Effector memory CD4-positive, alpha-beta T cell (primary cell): ENCODE data around the gene ITPRID1.
"Not testable (repeated sequence)": the region's sequence is repeated elsewhere in the genome, so short reads cannot be mapped to it uniquely, and the experiment has no call there.

Experiments
- DNase-seq, 3 donors: peaks; one replicate each; pipeline ENCODE4 v3.0.0-alpha.2; 2020
- H3K27ac ChIP-seq: 2 replicates; pipeline ENCODE4 v1.7.0; 2013; ENCODE audit warnings: mild to moderate bottlenecking, low read length, moderate library complexity; ENCODE audit not compliant: insufficient read depth, poor library complexity, severe bottlenecking
- H3K27me3 ChIP-seq: replicated peaks from 2 replicates; pipeline ENCODE4 v1.7.0; 2013; ENCODE audit warnings: mild to moderate bottlenecking, low read length; ENCODE audit not compliant: insufficient read depth, control insufficient read depth, poor library complexity, severe bottlenecking
- H3K36me3 ChIP-seq: 2 replicates; pipeline ENCODE4 v1.7.0; 2013; ENCODE audit warnings: mild to moderate bottlenecking, low read length, moderate library complexity; ENCODE audit not compliant: control insufficient read depth, insufficient read depth
- H3K4me1 ChIP-seq: 2 replicates; pipeline ENCODE4 v1.7.0; 2013; ENCODE audit warnings: low read length, mild to moderate bottlenecking; ENCODE audit not compliant: control insufficient read depth, insufficient read depth, poor library complexity, severe bottlenecking
- H3K4me3 ChIP-seq: 2 replicates; pipeline ENCODE4 v1.7.0; 2013; ENCODE audit warnings: low read length, low read depth, mild to moderate bottlenecking; ENCODE audit not compliant: insufficient read depth, poor library complexity, severe bottlenecking
- H3K9me3 ChIP-seq: 2 replicates; pipeline ENCODE4 v1.7.0; 2013; ENCODE audit warnings: mild to moderate bottlenecking, low read length, moderate library complexity; ENCODE audit not compliant: control insufficient read depth
- total RNA-seq, 3 donors: gene quantifications; one replicate each; lab custom pipeline; 2026; lab: John Stamatoyannopoulos, UW

ITPRID1 gene
- 0 reads per million in 3 donors for total RNA-seq

- Histone ChIP-seq H3K27me3 (no peaks in the 10 kb centered on the region), H3K27ac (no peak within 1 kb of the TSS), H3K4me3 (no peak within 1 kb of the TSS), H3K9me3 (no peaks in the 10 kb centered on the region), H3K4me1 (no peaks in the 10 kb centered on the region), H3K36me3 (no peaks in the 10 kb centered on the region)
- no peak for DNase-seq
Observed at GRCh38 chr7:31513790-31514189, at the start of gene ITPRID1. Gene ITPRID1 (plus strand): TSS chr7:31514090. CDS start chr7:31553025, 38,935 bp downstream.

GRCh38 chr7:31464601-31465000 lies 49.3 kb upstream of the ITPRID1 start:
- DNase-seq = no peak
- Histone ChIP-seq H3K27me3 (no peaks in the 10 kb centered on the region), H3K4me3 (no peak overlapping the region), H3K27ac (no peak overlapping the region), H3K4me1 (no peaks in the 10 kb centered on the region), H3K36me3 (no peaks in the 10 kb centered on the region), H3K9me3 (no peaks in the 10 kb centered on the region)

- Histone ChIP-seq H3K4me1 (no peaks in the 10 kb centered on the region), H3K4me3 (no peak overlapping the region), H3K36me3 (no peaks in the 10 kb centered on the region), H3K27me3 (no peaks in the 10 kb centered on the region), H3K27ac (no peak overlapping the region), H3K9me3 (no peaks in the 10 kb centered on the region)
- no peak for DNase-seq
Observed at GRCh38 chr7:31465285-31465684, 48.6 kb upstream of the ITPRID1 start.

- Histone ChIP-seq H3K27me3 (no peaks in the 10 kb centered on the region), H3K4me1 (no peaks in the 10 kb centered on the region), H3K36me3 (no peaks in the 10 kb centered on the region), H3K9me3 (no peaks in the 10 kb centered on the region), H3K4me3 (no peak overlapping the region), H3K27ac (no peak overlapping the region)
- no peak for DNase-seq
Observed at GRCh38 chr7:31466036-31466435, 47.9 kb upstream of the ITPRID1 start.

GRCh38 chr7:31470883-31471282 lies 43.0 kb upstream of the ITPRID1 start:
- not testable (repeated sequence) for H3K4me1 ChIP-seq, H3K27me3 ChIP-seq, H3K9me3 ChIP-seq, DNase-seq, H3K4me3 ChIP-seq, H3K27ac ChIP-seq, H3K36me3 ChIP-seq

GRCh38 chr7:31475368-31475767 lies 38.5 kb upstream of the ITPRID1 start:
- no peaks in the 10 kb centered on the region for H3K27me3 ChIP-seq
- no peak overlapping the region for H3K27ac ChIP-seq
- no peaks in the 10 kb centered on the region for H3K9me3 ChIP-seq
- H3K36me3 ChIP-seq = no peaks in the 10 kb centered on the region
- no peaks in the 10 kb centered on the region for H3K4me1 ChIP-seq
- H3K4me3 ChIP-seq = no peak overlapping the region
- DNase-seq = no peak

- H3K9me3 ChIP-seq = no peaks in the 10 kb centered on the region
- H3K27me3 ChIP-seq = no peaks in the 10 kb centered on the region
- H3K4me1 ChIP-seq = no peaks in the 10 kb centered on the region
- no peak overlapping the region for H3K4me3 ChIP-seq
- no peak overlapping the region for H3K27ac ChIP-seq
- no peak for DNase-seq
- no peaks in the 10 kb centered on the region for H3K36me3 ChIP-seq
Observed at GRCh38 chr7:31476073-31476745, 37.7 kb upstream of the ITPRID1 start.

- Histone ChIP-seq H3K27me3 (no peaks in the 10 kb centered on the region), H3K36me3 (no peaks in the 10 kb centered on the region), H3K4me1 (no peaks in the 10 kb centered on the region), H3K9me3 (no peaks in the 10 kb centered on the region), H3K27ac (no peak overlapping the region), H3K4me3 (no peak overlapping the region)
- DNase-seq = no peak
Observed at GRCh38 chr7:31476941-31477677, 36.8 kb upstream of the ITPRID1 start.

GRCh38 chr7:31478018-31478417 lies 35.9 kb upstream of the ITPRID1 start:
- DNase-seq = no peak

GRCh38 chr7:31478721-31479120 lies 35.2 kb upstream of the ITPRID1 start:
- no peak overlapping the region for H3K27ac ChIP-seq
- DNase-seq = no peak

More at GRCh38 chr7:31478018-31478417, 35.9 kb upstream of the ITPRID1 start:
- Histone ChIP-seq H3K36me3 (no peaks in the 10 kb centered on the region), H3K4me1 (no peaks in the 10 kb centered on the region), H3K27ac (no peak overlapping the region), H3K27me3 (no peaks in the 10 kb centered on the region), H3K9me3 (no peaks in the 10 kb centered on the region), H3K4me3 (no peak overlapping the region)

More at GRCh38 chr7:31478721-31479120, 35.2 kb upstream of the ITPRID1 start:
- no peaks in the 10 kb centered on the region for H3K36me3 ChIP-seq
- no peaks in the 10 kb centered on the region for H3K27me3 ChIP-seq
- no peaks in the 10 kb centered on the region for H3K9me3 ChIP-seq
- H3K4me1 ChIP-seq = no peaks in the 10 kb centered on the region
- H3K4me3 ChIP-seq = no peak overlapping the region
